Upper lobe of right lung (tissue), 1 donor: Measurements from ENCODE around the gene ADAMTS2. TPM values are rescaled to one million over a fixed set of nuclear protein-coding genes. Genes with fewer than 3 reads are reported as not detected.
"Not testable (repeated sequence)": the region's sequence is repeated elsewhere in the genome, so short reads cannot be mapped to it uniquely, and the experiment has no call there.

ENCODE experiments used
- ATAC-seq: fragments of 200-7000 bp; cut with Tn5 transposase; one replicate; pipeline ENCODE4 v1.9.1; 2020; ENCODE audit warnings: mild to moderate bottlenecking, moderate library complexity
- DNase-seq: peaks from one replicate; pipeline ENCODE4 v3.0.0-alpha.2; 2020
- H3K27ac ChIP-seq: fragments of 200-600 bp; one replicate; pipeline ENCODE4 v1.8.0; 2022
- H3K27me3 ChIP-seq: fragments of 200-600 bp; one replicate; pipeline ENCODE4 v1.8.0; 2022; ENCODE audit warnings: mild to moderate bottlenecking
- H3K36me3 ChIP-seq: fragments of 200-600 bp; one replicate; pipeline ENCODE4 v1.8.0; 2022
- H3K4me1 ChIP-seq: fragments of 200-600 bp; one replicate; pipeline ENCODE4 v1.8.0; 2022
- H3K4me3 ChIP-seq: fragments of 200-600 bp; one replicate; pipeline ENCODE4 v1.8.0; 2022; ENCODE audit warnings: mild to moderate bottlenecking
- H3K9me3 ChIP-seq: fragments of 200-600 bp; one replicate; pipeline ENCODE4 v1.8.0; 2022
- CTCF ChIP-seq: fragments of 200-600 bp; IDR thresholded peaks from one replicate; pipeline ENCODE4 v1.8.0; 2022; ENCODE audit warnings: antibody characterized with exemption
- intact Hi-C: fragments of 100-400 bp; cut with DNase I; formaldehyde crosslinking; loops from one replicate; pipeline ENCODE4 v1.11.0; 2022
- total RNA-seq: library from RNA; stranded (reverse); fragmentation: NEBNext Ultra II Directional; extraction: Animal tissue kit (Norgen Biotek cat#: 25700); gene quantifications from one replicate; pipeline ENCODE4 v1.2.1, GENCODE V29; 2021
- donor health status: DM: no; HTN: yes; CAD: no; lungs with severe emphysema.

The ADAMTS2 gene
- total RNA-seq, 1 donor from 2014 or later: 16.4 TPM

GRCh38 chr5:179217356-179217755, 127.9 kb downstream of the ADAMTS2 start:
- no peaks in the 10 kb centered on the region for H3K27me3 ChIP-seq
- no peak for TF ChIP-seq CTCF
- H3K4me1 ChIP-seq: no peaks in the 10 kb centered on the region
- H3K27ac ChIP-seq: no peak overlapping the region
- DNase-seq (no peak), ATAC-seq (no peak)
- H3K9me3 ChIP-seq: no peaks in the 10 kb centered on the region
- intact Hi-C loops: no loop called here
- H3K4me3 ChIP-seq: no peak overlapping the region
- no peaks in the 10 kb centered on the region for H3K36me3 ChIP-seq

- H3K27ac ChIP-seq, H3K4me3 ChIP-seq, intact Hi-C loops, H3K36me3 ChIP-seq, DNase-seq, H3K4me1 ChIP-seq, H3K9me3 ChIP-seq, ATAC-seq, H3K27me3 ChIP-seq: not testable (repeated sequence)
Measured at GRCh38 chr5:179216381-179216780, 128.9 kb downstream of the ADAMTS2 start.

- DNase-seq (no peak), ATAC-seq (no peak)
- intact Hi-C loops: no loop called here
- Histone ChIP-seq H3K4me3 (no peak overlapping the region), H3K27ac (no peak overlapping the region), H3K36me3 (no peaks in the 10 kb centered on the region), H3K4me1 (no peaks in the 10 kb centered on the region), H3K9me3 (no peaks in the 10 kb centered on the region), H3K27me3 (no peaks in the 10 kb centered on the region)
- no peak for TF ChIP-seq CTCF
Measured at GRCh38 chr5:179215576-179215975, 129.7 kb downstream of the ADAMTS2 start.

DNA sequence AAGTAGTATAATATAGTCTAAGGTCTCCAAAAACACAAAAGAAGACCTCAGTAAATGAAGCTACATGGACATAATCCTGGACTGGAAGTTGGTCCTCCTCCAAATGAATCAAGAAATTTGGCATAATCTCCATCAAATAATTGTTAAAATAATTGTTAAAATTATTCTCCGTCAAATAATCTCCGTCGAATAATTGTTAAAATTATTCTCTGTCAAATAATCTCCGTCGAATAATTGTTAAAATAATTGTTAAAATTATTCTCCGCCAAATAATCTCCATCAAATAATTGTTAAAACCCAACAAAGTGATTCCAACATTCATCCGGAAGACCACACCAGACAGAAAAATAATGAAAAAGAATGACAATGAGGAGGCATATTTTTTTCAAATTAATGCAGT, 130.6 kb downstream of the ADAMTS2 start:
- DNase-seq (no peak), ATAC-seq (no peak)
- H3K27me3 ChIP-seq: no peaks in the 10 kb centered on the region
- no peaks in the 10 kb centered on the region for H3K4me1 ChIP-seq
- no peaks in the 10 kb centered on the region for H3K36me3 ChIP-seq
- TF ChIP-seq CTCF: no peak
- no peak overlapping the region for H3K4me3 ChIP-seq
- intact Hi-C loops: no loop called here
- H3K9me3 ChIP-seq: no peaks in the 10 kb centered on the region
- H3K27ac ChIP-seq: no peak overlapping the region

GRCh38 chr5:179212870-179213269, 132.4 kb downstream of the ADAMTS2 start:
- ATAC-seq (no peak), DNase-seq (no peak)
- Histone ChIP-seq H3K27ac (no peak overlapping the region), H3K27me3 (no peaks in the 10 kb centered on the region), H3K4me1 (no peaks in the 10 kb centered on the region), H3K4me3 (no peak overlapping the region), H3K9me3 (no peaks in the 10 kb centered on the region), H3K36me3 (no peaks in the 10 kb centered on the region)
- intact Hi-C loops: no loop called here
- no peak for TF ChIP-seq CTCF

GRCh38 chr5:179211631-179212030, 133.6 kb downstream of the ADAMTS2 start:
- H3K9me3 ChIP-seq: no peaks in the 10 kb centered on the region
- TF ChIP-seq CTCF: no peak
- no peak overlapping the region for H3K27ac ChIP-seq
- H3K4me1 ChIP-seq: no peaks in the 10 kb centered on the region
- intact Hi-C loops: no loop called here
- no peaks in the 10 kb centered on the region for H3K36me3 ChIP-seq
- ATAC-seq (no peak), DNase-seq (no peak)
- no peak overlapping the region for H3K4me3 ChIP-seq
- no peaks in the 10 kb centered on the region for H3K27me3 ChIP-seq
